ENCODE measurements around the gene CAD.
"Not testable (repeated sequence)": the region's sequence is repeated elsewhere in the genome, so short reads cannot be mapped to it uniquely, and the experiment has no call there.

Gene CAD

DNA sequence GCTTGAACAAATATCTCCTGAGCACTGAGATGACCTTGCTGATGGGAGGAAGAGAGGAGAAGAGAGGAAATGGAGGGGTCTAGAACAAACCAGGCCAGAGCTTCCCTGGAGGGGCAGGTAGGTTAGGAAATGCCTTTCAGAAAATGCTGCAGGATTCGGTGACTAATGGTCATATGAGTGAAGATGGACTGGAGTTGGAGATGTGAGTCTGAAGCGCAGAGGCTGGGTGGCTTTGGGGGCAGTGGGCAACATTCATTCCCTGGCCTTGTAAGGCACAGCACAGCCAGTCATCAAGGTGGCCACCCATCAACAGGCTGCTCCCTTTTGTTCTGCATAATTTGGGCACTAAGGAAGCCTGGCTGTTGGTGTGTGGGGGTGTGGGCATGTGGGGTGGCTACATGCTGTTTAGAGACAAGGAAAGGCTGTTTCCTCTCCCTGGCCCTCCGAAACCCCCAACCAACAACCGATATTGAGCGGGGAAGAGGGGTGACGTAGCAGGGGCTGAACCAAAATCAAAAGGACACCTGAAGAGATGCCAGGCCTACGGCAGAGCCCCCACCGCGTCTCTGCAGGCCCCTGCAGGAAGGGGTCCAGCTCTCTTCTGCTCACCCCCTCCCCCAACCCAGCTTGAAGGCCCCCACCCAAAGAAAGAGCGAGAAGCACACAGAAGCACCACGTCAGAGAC is 44.2 kb downstream of the CAD start:
- no peak for DNase-seq

DNA sequence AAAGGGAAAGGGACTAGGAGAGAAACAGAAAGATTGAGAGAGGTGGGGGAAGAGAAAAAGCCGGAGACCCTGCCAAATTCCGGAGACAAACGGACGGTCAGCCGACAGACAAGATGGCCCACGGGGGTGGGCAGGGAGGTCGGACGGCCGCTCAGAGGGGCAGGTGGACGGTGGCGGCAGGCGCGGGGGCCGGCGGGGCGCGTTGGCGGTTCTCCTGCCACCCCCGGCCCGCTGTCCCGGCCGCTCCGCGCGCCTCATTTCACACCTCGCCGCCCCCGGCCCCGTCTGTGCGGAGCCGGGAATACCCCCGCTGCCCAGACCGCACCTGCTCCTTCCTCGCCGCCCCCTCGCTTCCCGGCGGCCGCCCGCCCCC is 44.7 kb downstream of the CAD start:
- DNase-seq = no peak

DNA sequence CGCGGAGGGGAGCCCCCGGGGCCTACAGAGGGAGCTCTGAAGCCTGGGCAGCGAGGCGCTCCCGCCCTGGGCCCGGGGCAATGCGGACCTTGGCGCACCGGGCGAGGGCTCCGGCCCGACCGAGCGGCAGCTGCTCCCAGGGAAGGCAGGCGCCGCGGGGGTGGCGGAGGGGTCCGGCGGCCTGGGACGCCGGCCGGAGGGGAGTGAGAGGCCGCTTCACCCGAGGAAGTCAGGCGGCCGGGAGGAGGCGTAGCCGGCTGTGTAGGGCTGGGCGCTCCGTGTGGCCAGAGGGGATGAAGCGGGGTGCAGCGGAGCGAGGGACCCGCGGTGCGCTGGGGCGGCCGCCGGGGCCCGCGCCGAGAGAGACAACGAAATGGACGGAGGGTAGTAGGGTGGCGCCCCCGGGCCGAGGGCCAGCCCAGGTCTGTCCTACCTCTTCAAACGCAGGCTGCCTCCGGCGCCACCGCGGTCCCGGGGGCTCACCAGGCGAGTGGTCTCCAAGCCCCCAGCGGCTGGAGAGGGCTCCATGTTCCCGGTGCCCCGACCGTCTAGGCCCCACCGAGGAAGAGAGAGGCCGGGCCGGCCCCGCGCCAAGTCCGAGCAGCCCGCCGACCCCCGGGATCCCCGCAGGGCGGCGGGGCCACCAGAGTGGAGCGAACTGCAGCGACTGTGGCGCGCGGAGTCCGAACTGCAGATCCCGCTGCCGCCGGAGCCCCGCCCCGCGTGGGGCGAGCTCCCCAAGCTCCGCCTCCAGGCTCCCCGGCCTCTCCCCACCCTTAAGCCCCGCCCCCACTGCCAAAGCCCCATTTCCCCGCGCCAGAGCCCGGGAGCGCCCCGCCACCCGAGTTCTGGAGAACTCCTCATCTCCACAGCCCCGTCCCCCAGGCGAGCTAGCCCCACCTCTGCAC is 45.5 kb downstream of the CAD start, which contains the start of gene SLC30A3:
TSS of gene SLC30A3 (minus strand) at position 669 of the 908 bp plus-strand sequence. CDS start at position 528, 141 bp downstream.
- DNase-seq = peak; percentile 31

DNA sequence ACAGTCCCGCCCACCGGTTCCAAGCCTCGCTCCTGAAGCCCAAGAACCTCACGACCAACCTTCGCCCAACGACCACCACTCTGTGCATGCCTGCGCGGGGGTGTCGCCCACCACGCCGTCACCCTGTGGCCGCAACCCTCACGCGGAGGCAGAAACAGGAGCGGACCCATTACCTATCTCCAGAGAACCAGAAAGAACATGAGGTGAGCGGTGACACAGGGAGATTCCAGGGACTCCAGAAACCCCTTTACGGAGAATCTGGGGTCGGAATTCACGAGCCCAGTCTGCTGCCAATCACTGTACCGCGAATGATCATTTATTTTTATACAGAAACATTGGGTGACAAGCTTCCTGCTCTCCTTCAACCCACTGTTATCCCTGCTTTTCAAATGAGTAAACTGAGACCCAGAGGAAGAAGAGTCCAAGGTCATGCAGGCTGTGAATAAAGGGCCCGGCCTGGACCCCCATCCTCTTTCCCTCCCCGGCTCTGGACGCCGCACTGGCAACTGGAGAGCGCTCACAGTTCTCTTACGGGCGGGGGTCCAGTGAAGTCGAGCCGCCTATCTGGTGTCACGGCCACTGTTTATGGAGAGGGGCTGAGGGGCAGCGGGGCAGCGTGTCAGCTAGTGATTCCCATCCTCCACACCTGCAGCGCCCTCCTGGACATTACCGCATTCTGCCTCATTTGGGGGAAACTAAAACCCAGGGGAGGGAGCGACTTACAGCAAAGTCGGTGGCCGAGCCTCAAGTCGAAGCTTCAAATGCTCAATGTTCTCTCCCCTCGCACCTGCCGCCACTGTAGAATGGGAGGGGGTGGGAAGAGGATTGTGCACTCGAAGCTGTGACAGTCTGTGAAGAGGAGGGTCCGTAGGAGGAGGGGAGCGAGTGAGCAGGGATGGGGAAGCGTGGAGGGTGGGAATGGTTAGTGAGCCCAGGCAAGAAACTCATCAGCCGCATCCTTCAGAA is 46.4 kb downstream of the CAD start:
- DNase-seq = no peak

DNA sequence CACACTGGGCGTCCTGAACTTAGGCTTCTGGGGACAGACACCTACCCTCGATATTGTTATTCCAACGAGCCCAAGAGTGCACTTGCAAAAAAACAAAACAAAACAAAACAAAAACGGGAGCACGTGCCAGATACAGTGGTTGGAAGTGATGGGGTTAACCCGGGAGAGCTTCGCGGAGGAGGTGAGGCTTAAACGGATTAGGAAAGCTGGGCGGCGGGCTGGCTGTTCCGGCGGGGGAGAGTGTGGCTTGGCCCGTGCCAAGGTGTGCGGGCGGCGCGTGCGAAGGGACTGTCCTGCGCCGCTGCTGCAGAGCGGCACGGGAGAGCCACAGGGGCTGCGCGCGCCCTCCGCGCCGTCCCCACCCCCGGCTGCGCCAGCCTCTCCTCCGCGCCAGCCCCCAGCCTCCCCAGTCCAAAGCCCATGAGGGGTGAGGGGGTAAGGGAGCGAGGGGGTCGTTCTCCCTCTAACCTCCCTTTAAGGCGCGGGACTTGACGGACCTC is 47.1 kb downstream of the CAD start:
- no peak for DNase-seq

DNA sequence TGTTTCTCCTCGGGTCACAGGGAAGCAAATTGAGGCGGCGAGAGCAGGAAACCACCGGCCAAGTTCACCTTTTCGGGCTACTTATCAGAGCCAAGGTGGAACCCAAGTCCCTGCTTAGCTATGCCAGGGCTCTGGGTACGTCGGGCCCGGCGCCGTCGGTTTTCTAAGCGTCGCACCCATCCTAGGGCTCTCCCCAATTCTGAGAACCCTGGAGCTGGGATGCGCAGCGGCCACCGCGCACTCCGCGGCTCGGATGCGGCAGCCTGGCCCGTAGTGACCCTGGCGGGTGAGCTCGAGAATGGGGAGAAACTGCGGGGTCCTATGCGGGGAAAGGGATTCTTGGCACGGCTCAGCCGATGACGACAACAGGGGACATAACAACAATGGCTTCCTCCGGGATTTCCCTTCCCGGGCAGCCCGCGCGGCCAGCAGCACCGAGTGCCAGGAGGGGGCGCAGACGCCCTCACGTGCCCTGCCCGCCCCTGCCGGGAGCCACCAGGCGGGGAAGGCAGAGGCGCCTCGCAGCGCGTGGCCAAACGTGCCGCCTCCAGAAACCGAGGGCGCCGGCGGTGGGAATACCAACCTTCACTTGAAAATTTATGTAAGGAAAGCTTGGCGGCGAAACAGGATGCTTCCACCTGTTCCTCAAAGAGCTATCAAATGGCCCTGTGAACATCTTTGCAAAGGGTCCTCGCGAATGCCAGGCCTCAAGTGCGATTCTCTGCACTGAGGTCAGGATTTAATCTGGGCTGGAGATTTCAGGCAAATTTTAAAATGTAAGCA is 47.8 kb downstream of the CAD start:
- DNase-seq = peak; percentile 22

DNA sequence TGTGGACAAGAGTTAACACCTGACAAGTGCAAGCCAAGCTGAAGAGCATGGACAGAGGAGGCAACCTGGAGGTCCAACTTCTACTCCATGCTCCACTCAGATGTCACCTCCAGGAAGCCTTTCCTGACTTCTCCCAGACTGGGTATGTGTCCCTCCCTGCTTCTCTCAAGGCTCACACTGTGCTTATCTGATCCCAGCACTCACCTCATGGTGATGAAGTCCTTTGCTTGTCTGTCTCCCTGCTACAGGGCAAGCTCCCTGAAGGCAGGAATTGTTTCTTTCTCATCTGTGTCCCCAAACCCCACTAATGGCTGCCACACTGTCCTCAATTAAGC is 48.3 kb downstream of the CAD start:
- no peak for DNase-seq

DNA sequence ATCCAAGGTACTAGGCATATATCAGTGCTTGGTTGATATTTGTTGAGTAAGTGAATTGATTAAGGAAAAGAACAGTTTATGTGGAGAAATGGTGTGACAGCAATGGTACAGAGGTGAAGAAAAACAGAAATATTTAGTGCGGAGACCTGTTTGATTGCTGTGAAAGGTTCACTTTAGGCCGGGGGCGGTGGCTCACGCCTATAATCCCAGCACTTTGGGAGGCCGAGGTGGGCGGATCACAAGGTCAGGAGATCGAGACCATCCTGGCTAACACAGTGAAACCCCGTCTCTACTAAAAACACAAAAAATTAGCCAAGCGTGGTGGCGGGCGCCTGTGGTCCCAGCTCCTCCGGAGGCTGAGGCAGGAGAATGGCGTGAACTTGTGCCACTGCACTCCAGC is 51.1 kb downstream of the CAD start:
- not testable (repeated sequence) for DNase-seq

DNA sequence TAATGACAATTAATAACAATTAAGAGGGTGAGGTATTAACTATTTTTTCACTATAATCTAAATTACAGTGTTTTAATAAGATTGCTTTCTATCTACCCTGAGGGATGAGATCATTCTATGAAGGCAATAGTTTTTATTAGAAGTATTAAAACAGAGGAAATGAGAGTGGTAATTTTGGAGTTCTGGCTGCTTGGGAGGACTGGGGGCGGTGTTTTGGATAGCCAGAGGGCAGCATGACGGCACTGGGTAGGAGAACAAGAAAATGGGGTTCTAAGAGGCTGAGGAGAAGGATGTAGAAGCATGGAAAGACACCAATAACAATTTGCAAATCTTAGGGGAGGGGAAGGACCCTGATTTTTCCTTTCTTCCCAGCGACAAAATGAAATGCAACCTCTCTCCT is 53.0 kb downstream of the CAD start:
- DNase-seq = no peak

DNA sequence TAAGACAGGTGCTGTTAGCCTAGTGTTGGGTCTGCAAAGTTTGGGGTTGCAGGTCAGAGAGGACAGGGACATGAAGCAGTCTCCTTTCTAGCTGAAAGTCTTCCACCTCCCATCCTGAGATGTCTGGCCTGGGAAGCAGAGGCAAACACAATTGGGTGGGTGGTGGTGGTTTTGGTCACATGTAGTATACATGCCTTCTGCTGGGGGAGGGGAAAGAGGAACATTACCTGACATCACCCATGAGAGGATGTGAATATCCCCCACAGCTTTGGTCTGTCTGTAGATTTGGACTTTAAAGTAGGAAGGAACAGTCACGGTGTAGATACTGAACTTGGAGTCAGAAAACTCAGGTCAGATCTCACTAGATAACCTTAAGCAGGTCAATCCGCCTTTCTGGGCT is 53.5 kb downstream of the CAD start:
- DNase-seq = no peak

DNA sequence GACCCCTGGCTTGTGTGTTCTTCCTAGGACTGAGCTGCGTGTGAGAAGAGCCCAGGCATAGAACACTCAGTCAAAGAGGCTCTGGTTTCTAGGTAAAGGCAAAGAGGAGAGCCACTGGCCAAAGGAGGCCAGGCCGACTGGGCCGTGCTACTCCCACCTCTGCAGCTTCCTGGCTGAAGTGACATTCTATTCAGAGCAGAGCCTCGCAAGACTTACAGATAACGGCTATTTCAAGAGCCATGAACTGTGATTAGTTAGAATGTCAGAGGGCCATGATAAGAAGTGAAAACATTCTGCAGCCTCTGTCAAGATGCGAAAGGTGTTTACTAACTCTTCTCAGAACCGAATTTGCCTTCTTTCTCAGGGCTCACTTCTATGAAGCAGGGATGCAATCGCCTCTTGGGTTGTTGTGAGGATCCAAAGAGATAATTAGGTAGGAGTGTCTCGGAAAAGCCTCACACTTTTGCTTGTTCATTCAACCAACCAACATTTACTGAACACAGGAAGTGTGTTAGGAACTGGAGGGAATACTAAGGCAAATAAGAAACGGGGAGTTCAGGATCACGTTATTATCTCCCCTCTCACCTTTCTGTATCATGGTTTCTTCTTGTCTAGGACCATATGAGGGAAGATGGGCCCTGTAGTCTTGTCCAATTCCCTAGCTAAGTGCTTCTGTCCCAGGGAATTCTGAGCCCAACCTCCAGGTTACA is 54.6 kb downstream of the CAD start:
- DNase-seq = no peak

DNA sequence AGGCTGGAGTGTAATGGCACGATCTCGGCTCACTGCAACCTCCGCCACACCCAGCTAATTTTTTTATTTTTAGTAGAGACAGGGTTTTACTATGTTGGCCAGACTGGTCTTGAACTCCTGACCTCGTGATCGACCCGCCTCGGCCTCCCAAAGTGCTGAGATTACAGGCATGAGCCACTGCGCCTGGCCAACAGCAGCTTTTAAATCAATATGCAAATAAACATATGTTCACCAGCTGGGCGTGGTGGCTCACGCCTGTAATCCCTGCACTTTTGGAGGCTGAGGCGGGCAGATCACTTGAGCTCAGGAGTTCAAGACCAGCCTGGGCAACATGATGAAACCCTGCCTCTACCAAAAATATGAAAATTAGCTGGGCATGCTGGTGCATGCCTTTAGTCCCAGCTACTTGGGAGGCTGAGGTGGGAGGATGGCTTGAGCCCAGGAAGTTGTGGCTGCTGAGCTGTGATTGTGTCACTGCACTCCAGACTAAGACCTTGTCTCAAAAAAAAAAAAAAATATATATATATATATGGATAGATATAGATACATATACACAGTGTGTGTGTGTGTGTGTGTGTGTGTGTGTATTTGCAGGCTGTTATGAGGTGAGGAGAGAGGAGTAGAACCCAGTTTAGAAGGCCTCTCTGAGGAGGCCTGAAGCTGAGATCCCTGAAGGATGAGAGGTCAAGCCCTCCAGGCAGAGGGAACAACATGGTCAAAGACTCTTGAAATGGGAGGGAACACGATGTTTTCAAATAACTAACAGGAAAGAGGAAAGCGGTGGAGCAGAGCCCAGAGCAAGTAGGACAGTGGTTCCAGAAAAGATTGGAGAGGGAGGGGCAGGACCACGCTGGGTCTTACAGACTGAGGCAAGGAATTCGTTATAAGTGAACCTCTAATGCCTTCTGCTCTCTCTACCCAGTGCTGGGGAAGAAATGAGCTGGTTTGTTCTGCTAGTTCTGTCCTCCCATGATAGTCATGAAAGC is 55.7 kb downstream of the CAD start:
- not testable (repeated sequence) for DNase-seq

DNA sequence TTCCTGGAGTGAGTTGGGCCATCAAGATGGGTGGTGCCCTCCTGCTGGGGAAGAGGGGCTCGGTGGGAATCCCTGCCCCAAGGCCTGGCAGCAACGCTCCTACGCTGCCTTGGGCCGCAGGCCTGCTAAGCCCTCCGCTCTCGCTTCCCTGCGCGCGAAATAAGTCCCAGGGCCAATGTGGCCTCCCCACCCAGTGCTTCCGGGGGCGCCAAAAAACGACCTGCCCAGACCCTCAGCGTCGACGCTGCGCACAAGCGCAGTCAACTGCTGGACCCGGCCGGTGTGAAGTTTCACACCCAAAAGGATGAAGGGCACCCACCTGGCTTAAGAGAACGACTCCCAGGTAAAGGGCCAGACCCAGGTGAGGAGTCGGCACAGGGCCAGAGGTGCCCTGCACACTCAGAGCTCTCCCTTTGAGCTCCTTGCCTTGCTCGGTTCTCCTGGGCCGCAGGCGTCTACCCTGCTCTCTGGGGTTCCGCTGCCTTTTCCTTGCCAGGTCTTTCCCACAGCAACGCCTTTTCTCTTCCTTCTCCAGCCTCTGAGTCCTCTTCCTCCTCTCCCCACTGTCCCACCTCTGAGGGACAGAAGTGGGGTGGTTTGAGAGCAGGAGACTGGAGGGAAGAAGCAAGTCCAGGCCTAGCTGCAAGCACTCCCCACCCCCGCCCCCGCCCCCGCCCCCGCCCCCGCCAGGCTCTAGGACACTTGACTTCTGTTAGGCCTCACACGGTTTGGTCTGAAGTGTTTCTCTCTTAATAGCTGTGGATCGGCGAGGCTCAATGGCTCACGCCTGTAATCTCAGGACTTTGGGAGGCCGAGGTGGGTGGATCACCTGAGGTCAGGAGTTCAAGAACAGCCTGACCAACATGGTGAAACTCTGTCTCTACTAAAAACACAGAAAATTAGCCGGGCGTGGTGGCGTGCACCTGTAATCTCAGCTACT is 58.3 kb downstream of the CAD start, which contains the start of gene DNAJC5G:
TSS of gene DNAJC5G (plus strand) at position 223 of the 940 bp plus-strand sequence. CDS start 1,296 bp downstream, outside the sequence.
- no peak for DNase-seq

DNA sequence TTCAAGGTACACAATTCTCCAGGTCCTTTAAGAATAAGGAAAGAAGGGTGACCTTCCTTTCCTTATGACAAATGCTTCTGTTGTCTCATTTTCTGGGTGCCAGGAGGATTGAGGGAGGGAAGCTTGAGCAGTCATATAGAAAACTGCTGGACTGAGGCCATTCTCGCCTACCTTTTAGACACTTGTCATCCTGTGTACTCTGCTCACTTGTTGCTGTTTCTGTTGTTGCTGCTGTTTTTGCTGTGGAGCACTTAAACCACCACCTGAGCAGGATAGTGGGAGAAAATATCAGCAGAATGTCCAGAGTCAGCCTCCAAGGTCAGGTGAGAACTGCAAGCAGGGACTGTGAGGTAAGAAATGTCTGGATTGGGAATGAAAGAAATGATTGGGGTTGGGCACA is 60.8 kb downstream of the CAD start:
- no peak for DNase-seq

DNA sequence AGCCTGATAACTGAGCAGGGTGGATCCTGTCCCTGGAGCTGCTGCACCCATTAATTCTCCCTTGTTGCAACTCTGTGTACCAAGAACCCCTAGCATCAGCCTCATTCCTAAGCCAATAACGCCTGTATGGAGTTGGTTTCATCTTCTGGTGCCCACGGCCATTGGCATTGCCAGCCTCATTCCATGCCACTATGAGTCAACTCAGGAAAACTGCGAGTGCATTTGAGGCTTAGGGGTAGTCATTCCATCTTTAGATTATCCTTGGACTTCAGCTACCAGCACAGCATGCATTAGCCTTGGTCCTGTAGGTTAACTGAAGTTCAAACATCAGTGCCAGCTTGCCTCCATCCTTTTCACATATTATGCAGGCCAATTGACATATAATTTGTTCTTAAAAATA is 63.7 kb downstream of the CAD start:
- DNase-seq = no peak

DNA sequence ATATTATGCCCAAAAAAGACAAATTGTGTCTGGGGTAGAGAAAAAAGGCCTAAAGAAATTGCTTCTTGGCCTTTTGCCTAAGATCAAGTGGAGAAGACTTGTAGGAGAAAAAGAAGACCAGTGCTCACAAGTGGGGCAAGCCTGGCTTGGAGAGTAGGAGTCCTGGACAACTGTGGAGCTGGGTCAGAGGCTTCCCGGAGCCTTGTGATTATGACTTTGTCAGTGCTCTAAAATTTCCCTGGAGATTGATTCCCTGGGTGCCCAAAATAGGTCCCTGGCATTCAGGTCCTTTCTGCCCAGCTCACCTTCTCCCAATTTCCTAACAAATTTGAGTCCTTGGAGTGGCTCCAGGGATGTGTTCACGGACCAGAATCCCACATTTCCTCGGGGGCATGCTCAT is 64.3 kb downstream of the CAD start:
- no peak for DNase-seq

DNA sequence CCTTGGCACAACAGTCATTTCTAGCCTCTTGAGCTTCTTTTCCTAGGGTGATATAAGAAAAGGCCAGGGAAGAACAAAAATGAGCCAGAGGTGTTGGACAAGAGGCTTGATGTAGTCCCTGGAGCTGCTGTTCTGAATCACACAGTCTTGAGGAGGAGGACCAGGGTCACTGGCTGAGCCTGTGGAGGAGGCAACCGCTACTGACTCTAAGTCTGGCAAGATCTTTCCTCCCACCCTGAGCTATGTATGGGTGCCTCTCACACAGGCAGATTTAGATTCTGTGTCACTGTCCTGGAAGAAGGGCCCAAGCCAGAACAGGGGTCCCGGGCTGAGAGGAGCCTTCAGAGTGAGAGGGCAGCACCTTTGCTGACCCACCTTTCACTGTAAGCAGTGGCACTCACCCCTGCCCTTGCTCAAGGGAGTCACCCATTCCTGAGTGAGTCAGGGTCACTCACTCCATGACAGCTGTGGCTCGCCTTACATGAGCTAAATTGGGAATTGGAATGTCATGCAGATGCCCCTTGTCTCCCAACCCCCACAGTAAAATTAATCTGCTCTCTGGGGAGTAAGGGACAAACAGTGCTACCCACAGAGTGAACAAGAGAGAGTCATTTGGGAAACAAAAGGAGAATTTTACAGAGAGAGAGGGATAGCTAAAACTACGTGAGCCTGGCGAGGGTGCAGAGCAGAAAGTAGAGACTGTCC is 64.8 kb downstream of the CAD start, which contains the start of gene TRIM54:
TSS of gene TRIM54 (plus strand) at position 575 of the 705 bp plus-strand sequence. CDS start 303 bp downstream, outside the sequence.
- no peak for DNase-seq

DNA sequence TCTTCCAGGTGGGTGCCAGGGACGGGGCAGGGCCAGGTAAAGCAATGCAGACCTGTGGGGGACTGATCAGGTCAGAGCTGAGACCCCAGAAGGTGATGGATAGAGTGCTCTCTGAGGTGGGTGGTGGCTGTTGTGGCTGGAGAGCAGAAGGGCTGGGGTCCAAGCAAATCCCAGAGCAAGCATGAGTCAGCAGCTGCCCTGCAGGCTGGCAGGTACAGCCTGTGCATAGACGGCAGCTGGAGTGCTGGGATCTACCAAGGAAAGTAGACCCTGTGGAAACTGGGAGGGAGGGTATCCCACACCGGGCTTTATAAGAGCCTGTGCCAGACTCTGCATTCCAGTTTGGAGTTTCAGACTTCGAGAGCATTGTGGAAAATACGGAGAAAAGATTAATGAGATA is 65.7 kb downstream of the CAD start:
- no peak for DNase-seq
